8988T (cell line): ENCODE data around the gene IL12RB2.
"Not testable (repeated sequence)": the region's sequence is repeated elsewhere in the genome, so short reads cannot be mapped to it uniquely, and the experiment has no call there.

Experiments used
- DNase-seq: peaks from one replicate; pipeline ENCODE4 v3.0.0; 2011

The IL12RB2 gene

GRCh38 chr1:67433837-67434236 lies 126.2 kb downstream of the IL12RB2 start:
- no peak for DNase-seq

- DNase-seq: no peak
Observed at GRCh38 chr1:67434491-67434890, 126.8 kb downstream of the IL12RB2 start.

GRCh38 chr1:67436511-67437055 lies 128.9 kb downstream of the IL12RB2 start:
- DNase-seq: no peak

- no peak for DNase-seq
Observed at GRCh38 chr1:67437961-67438360, 130.3 kb downstream of the IL12RB2 start.

GRCh38 chr1:67439277-67440029 lies 131.8 kb downstream of the IL12RB2 start:
- DNase-seq: no peak

- no peak for DNase-seq
Observed at GRCh38 chr1:67440339-67440738, 132.7 kb downstream of the IL12RB2 start.

GRCh38 chr1:67441183-67441582 lies 133.5 kb downstream of the IL12RB2 start:
- no peak for DNase-seq

- DNase-seq: no peak
Observed at GRCh38 chr1:67441739-67442281, 134.1 kb downstream of the IL12RB2 start.

- DNase-seq: not testable (repeated sequence)
Observed at GRCh38 chr1:67446014-67446413, 138.3 kb downstream of the IL12RB2 start.
